GM12892 (cell line): ENCODE measurements around the gene RNF4.

Source experiments
- POLR2A ChIP-seq: IDR thresholded peaks from 2 replicates; pipeline ENCODE4 v1.6.1; 2011; ENCODE audit warnings: low read depth, low read length, control low read depth
- TAF1 ChIP-seq: IDR thresholded peaks from 2 replicates; pipeline ENCODE4 v1.6.1; 2011; ENCODE audit warnings: low read depth, mild to moderate bottlenecking, control low read depth, low read length, borderline replicate concordance

DNA sequence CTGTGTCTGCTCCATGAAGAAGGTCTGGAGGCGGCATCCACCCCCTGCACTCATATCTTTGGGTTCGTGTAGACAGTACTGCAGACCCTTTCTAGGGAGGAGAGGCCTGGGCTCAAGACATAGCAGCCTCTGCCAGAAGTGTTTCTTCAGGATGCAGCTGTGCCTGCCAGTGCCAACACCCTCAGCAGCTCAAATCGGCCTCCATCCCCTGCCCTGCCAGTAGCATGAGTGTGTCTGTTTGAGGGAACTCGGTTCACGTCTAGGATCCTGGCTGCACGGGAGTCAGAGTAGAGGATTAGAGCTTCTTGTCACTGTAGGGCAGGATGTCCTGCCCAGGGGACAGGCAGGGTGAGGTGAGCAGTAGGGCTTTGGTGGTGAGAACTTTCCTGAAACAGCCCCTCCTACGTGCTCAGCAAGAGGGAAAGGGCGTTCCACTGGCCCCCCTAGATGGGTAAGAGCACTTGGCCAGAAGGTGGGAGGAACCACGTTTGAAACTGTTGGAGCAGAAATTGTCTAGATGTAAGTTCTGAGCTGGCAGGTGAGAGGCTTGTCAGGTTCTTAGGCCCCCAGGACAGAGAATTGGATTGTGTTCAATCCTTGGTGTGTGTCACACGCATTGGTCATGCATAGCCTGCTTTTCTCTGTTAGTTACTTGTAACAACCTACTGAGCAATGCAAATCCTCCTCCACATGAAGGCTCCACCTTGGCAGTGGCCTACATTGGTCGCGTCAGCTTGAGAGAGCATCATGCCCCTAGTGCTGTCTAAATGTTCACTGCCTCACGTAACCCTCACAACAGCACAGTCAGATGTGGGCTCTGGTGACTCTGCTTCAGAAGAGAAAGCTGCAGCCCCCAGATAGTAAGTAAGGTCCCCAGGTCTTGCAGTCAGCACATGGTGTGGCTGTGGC, 41.7 kb downstream of the RNF4 start:
- TF ChIP-seq TAF1 (no peak), POLR2A (no peak; the same call in 1 of the 2 replicates)
